ENCODE data around the gene BNC2.

Gene BNC2

GRCh38 chr9:16360247-16360646 lies 510.2 kb downstream of the BNC2 start:
- DNase-seq, result no peak

All from suppressor macrophage treated with lipopolysaccharide for 1 hour (primary cell).